ENCODE measurements around the gene DUS1L.

The DUS1L gene

DNA sequence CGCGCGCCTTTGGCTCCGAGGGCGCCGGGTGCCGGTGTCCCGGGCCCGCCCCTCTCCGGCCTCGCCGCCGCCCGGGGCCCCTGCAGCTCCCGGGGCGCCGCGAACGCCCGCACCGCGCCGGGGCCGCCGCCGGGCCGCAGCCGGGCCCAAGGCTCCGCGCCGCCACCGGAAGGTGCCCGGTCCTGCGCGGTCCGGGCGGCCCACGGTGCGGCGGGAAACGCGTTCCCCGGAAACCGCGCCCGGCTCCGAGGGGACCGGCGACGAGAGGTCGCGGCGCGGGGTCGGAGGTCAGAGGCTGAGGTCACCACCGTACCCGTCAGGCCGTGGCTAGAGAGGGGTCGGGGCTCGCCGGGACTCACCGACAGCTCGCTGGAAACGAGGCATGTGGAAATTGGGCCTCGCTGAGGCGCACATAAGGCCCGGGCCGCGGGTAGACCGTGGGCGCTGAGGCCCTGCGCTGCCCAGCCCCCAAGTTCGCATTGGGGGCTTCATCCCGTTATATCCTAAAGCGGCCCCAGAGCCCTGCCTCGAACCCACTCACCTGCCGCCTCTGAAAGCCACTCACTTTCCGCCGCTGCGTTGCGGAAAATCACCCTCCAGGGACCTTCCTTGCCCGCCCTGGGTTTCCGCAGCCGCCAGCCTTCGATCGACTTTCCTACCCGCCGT lies at the start of gene DUS1L:
Gene DUS1L, minus strand, starts transcription at position 167 of the 666 bp plus-strand sequence. CDS start 745 bp downstream, outside the sequence.
- H3K4me3 ChIP-seq (ENCODE audit: low read depth, low read length) = peak within 1 kb of the TSS; percentile 70
- TF ChIP-seq, protein P1, sequence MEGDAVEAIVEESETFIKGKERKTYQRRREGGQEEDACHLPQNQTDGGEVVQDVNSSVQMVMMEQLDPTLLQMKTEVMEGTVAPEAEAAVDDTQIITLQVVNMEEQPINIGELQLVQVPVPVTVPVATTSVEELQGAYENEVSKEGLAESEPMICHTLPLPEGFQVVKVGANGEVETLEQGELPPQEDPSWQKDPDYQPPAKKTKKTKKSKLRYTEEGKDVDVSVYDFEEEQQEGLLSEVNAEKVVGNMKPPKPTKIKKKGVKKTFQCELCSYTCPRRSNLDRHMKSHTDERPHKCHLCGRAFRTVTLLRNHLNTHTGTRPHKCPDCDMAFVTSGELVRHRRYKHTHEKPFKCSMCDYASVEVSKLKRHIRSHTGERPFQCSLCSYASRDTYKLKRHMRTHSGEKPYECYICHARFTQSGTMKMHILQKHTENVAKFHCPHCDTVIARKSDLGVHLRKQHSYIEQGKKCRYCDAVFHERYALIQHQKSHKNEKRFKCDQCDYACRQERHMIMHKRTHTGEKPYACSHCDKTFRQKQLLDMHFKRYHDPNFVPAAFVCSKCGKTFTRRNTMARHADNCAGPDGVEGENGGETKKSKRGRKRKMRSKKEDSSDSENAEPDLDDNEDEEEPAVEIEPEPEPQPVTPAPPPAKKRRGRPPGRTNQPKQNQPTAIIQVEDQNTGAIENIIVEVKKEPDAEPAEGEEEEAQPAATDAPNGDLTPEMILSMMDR (IDR thresholded peaks at IDR 0.05; ENCODE audit: borderline replicate concordance, insufficient read depth, low read depth, low read length) = no peak

DNA sequence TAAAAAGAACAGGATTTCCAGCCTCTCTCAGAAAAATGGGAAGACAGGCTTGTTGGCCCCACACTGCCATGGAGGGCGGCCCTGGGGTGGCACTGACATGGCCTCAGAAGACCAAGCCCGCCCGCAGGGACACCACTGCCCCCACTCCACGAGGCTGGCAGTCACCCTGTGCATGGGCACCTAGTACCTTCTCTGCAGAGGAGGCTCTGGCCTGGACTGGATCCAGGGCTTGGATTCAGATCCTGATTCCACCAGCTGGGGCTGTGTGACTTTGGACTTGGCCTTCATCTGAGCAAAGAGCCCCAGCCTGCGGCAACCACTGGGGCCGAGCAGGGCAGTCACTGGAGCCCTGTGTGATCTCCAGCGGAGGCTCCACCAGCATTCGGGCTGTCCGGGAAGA lies 49.3 kb upstream of the DUS1L start:
- TF ChIP-seq, protein P1 (IDR thresholded peaks at IDR 0.05; ENCODE audit: borderline replicate concordance, insufficient read depth, low read depth, low read length) = no peak
- no peak overlapping the region for H3K4me3 ChIP-seq (ENCODE audit: low read depth, low read length)

DNA sequence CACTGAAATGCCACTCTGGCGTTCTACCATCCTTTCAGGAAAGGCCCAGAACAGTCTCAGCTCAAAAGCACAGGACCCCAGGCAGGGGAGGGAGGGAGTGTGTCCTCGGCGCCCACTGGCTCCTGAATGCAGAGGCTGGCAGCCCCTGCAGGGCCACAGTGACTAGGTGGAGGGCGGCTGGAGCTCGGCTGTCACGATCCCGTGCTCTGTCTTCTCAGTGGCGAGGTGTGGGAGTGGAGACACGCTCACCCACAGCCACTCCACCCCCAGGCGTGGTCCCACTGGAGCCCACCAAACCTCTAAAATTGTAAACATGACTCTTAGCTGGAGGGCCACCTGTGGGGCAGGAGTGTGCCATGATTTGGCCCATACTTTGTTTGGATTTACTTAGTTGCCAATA lies 48.8 kb upstream of the DUS1L start:
- TF ChIP-seq, protein P1 (IDR thresholded peaks at IDR 0.05; ENCODE audit: borderline replicate concordance, insufficient read depth, low read depth, low read length) = no peak
- H3K4me3 ChIP-seq (ENCODE audit: low read depth, low read length) = no peak overlapping the region

DNA sequence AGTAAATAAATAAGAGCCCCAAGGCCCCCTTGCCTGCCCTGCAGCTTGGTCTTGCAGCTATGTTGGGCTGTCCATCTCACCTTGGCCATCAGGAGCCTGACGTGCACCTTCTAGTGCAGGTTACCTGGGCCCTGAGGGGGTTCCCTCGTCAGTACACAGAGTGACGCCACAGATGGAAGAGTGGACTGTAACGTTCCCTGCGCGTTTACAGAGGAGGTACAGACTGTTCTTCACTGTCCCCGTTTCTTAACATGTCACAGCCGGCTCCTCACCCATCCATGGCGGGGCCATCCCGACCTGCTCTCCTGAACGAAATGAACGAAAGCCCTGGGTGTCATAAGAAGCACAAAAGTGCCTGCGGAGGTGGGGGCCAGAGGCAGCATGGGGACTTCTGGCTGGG lies 48.3 kb upstream of the DUS1L start:
- TF ChIP-seq, protein P1 (IDR thresholded peaks at IDR 0.05; ENCODE audit: borderline replicate concordance, insufficient read depth, low read depth, low read length) = no peak

DNA sequence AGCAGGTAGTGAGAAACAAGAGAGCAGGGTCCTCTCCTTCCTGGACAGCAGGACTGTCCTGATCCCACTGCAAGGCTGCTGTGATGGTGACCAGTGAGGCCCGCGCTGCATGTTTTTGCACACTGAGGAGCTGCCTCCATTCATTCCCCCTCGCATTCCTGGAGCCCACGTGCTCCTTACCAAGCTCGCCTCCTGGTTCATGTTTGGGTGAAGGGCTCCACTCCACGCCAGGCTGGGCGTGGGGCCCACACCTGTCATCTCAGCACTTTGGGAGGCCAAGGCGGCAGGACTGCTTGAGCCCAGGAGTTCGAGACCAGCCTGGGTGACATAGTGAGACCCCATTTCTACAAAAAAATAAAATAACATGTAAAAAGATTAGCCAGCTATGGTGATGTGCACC lies 47.8 kb upstream of the DUS1L start:
- TF ChIP-seq, protein P1 (IDR thresholded peaks at IDR 0.05; ENCODE audit: borderline replicate concordance, insufficient read depth, low read depth, low read length) = no peak
- no peak overlapping the region for H3K4me3 ChIP-seq (ENCODE audit: low read depth, low read length)

More for the DNA sequence above, 48.3 kb upstream of the DUS1L start:
- H3K4me3 ChIP-seq (ENCODE audit: low read depth, low read length) = no peak overlapping the region

DNA sequence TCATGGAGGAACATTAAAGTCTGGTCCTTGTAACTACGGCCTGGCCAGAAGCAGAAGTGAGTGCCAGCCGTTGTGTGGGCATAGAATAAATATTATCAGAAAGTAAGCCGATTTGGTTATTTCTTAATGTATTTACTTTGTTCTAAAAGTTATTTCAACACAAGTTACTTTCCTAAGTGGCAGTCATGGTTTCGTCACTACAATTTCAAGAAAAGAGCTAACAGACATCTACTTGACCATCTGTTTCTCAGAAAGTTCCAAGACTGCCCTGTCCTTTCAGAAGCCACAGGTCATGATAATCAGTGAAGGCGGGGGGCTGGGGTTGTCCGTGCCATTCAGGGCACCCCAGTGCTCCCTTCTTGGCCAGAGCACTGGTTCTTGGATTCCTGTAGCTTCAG lies 47.3 kb upstream of the DUS1L start:
- TF ChIP-seq, protein P1 (IDR thresholded peaks at IDR 0.05; ENCODE audit: borderline replicate concordance, insufficient read depth, low read depth, low read length) = no peak
- no peak overlapping the region for H3K4me3 ChIP-seq (ENCODE audit: low read depth, low read length)

DNA sequence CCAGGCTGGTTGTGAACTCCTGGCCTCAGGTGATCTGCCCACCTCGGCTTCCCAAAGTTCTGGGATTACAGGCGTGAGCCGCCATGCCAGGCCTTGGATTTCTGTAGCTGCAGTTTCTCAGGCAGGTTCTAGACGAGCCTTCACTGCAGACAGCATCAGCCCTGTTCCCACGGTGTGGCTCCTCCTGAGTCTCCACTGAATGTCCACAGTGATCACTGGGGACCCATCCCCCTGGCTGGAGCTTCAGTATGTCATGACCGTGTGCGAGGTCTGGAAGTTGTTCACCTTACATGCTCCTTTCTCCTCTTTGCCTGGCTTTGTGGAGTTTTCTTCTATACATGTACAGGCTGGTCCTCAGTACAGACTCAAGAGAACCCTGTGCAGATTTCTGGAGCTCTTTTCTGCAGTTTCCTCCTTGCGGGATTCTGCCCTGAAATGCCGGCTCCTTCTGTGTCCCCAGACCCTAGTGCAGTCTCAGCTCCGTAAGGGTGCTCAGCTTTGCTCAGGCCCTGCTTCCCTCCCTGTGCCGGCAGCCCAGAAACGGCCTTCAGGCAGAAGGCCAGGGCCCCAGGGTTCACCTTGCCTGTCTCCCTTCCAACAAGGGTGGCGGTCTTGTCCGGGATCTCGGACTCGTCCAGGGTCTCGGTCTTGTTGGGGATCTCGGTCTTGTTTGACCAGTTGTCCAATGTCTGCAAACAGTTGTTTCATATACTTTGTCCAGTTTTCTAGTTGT lies 46.7 kb upstream of the DUS1L start:
- H3K4me3 ChIP-seq (ENCODE audit: low read depth, low read length) = no peak overlapping the region
- TF ChIP-seq, protein P1 (IDR thresholded peaks at IDR 0.05; ENCODE audit: borderline replicate concordance, insufficient read depth, low read depth, low read length) = no peak

All from GM12875 (cell line).